Neural progenitor cell (in vitro differentiated cells): ENCODE results near the gene INSM1. TPM values are rescaled to one million over a fixed set of nuclear protein-coding genes. Genes with fewer than 3 reads are reported as not detected.

ENCODE experiments used
- DNase-seq: peaks from one replicate; pipeline ENCODE4 v3.0.0-alpha.2; 2016; ENCODE audit warnings: low spot score
- H2AFZ ChIP-seq: fragments of 200-600 bp; sonication (generic); replicated peaks from 2 replicates; pipeline ENCODE4 v1.6.1; 2016; ENCODE audit warnings: antibody characterized with exemption
- H3F3A ChIP-seq: fragments of 200-600 bp; sonication (generic); 2 replicates; pipeline ENCODE4 v1.6.1; 2016; ENCODE audit warnings: antibody characterized with exemption, low read depth
- H3K27ac ChIP-seq: fragments of 200-600 bp; sonication (generic); 2 replicates; pipeline ENCODE4 v1.5.1; 2016; ENCODE audit warnings: mild to moderate bottlenecking
- H3K27me3 ChIP-seq: fragments of 200-600 bp; sonication (generic); 2 replicates; pipeline ENCODE4 v1.6.1; 2016; ENCODE audit warnings: mild to moderate bottlenecking, moderate library complexity
- H3K36me3 ChIP-seq: fragments of 200-600 bp; sonication (generic); 2 replicates; pipeline ENCODE4 v1.5.1; 2016
- H3K4me1 ChIP-seq: fragments of 200-600 bp; sonication (generic); 2 replicates; pipeline ENCODE4 v1.6.1; 2016; ENCODE audit warnings: mixed run types
- H3K4me2 ChIP-seq: fragments of 200-600 bp; sonication (generic); 2 replicates; pipeline ENCODE4 v1.6.1; 2016
- H3K4me3 ChIP-seq: fragments of 200-600 bp; sonication (generic); 2 replicates; pipeline ENCODE4 v1.5.1; 2016
- H3K79me2 ChIP-seq: fragments of 200-600 bp; sonication (generic); 2 replicates; pipeline ENCODE4 v1.6.1; 2016; ENCODE audit warnings: low read depth
- H3K9ac ChIP-seq: fragments of 200-600 bp; sonication (generic); 2 replicates; pipeline ENCODE4 v1.6.1; 2016
- H3K9me3 ChIP-seq: fragments of 200-600 bp; sonication (generic); 2 replicates; pipeline ENCODE4 v1.5.1; 2016; ENCODE audit warnings: low read depth
- H4K20me1 ChIP-seq: fragments of 200-600 bp; sonication (generic); 2 replicates; pipeline ENCODE4 v1.6.1; 2016; ENCODE audit warnings: low read depth
- H3K27ac Mint-ChIP-seq: 3 replicates; pipeline ENCODE4 v1.8.0; 2021; ENCODE audit warnings: mixed read lengths
- H3K27me3 Mint-ChIP-seq: 2 replicates; pipeline ENCODE4 v1.8.0; 2022; ENCODE audit warnings: low read depth, mild to moderate bottlenecking, inconsistent platforms, moderate library complexity, mixed read lengths; ENCODE audit not compliant: insufficient read depth
- H3K36me3 Mint-ChIP-seq: 3 replicates; pipeline ENCODE4 v1.8.0; 2021; ENCODE audit warnings: mixed read lengths
- H3K4me1 Mint-ChIP-seq: 3 replicates; pipeline ENCODE4 v1.8.0; 2021; ENCODE audit warnings: mixed read lengths
- H3K4me3 Mint-ChIP-seq: 3 replicates; pipeline ENCODE4 v1.8.0; 2021; ENCODE audit warnings: mild to moderate bottlenecking, moderate library complexity, mixed read lengths
- H3K9me3 Mint-ChIP-seq: 3 replicates; pipeline ENCODE4 v1.8.0; 2020; ENCODE audit warnings: mixed read lengths
- EZH2 ChIP-seq: fragments of 200-600 bp; sonication (generic); IDR thresholded peaks from 2 replicates; pipeline ENCODE4 v1.6.1; 2017; ENCODE audit warnings: antibody characterized with exemption, mild to moderate bottlenecking, moderate library complexity
- EZH2phosphoT487 ChIP-seq: fragments of 200-600 bp; sonication (generic); IDR thresholded peaks from 2 replicates; pipeline ENCODE4 v1.6.1; 2017; ENCODE audit warnings: antibody characterized with exemption
- total RNA-seq: library from RNA; depleted of rRNA; stranded (reverse); fragments of >200 nt; gene quantifications from 2 replicates; pipeline ENCODE4 v1.2.3, GENCODE V29; 2015; ENCODE audit warnings: low replicate concordance
- TF ChIP-seq, protein P1 (sequence below): fragments of 200-600 bp; sonication (generic); IDR thresholded peaks from 2 replicates; pipeline ENCODE4 v1.5.1; 2017; ENCODE audit warnings: antibody characterized with exemption, mild to moderate bottlenecking

Gene INSM1
- total RNA-seq, 1 donor from 2014 or later: 0.41 TPM

DNA sequence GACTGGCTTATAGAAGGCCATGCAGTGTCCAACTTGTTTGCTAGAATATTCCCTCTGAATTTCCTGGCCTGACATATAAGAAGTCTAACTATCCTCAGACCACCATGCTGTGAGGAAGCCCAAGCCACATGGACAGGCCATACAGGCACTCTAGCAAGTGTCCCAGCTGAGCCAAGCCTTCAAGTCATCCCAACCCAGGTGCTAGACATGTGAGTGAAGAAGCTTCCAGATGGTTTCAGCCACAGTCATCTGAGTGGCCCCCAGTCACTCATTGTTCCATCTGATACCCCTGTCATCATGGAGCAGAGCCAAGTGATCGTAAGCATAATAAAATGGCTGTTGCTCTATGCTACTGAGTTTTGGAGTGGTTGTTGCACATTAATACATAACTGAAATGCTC is 46.0 kb upstream of the INSM1 start:
- no peak overlapping the region for H2AFZ ChIP-seq
- H4K20me1 ChIP-seq: no peaks in the 10 kb centered on the region
- Mint-ChIP-seq H3K4me1 (peaks cover 13% of the 10 kb centered on the region), H3K27me3 (peaks cover 18% of the 10 kb centered on the region), H3K4me3 (no peak overlapping the region), H3K27ac (no peak overlapping the region), H3K9me3 (peaks cover 7% of the 10 kb centered on the region), H3K36me3 (no peaks in the 10 kb centered on the region)
- no peak overlapping the region for H3K4me2 ChIP-seq
- no peaks in the 10 kb centered on the region for H3K79me2 ChIP-seq
- H3F3A ChIP-seq: peaks cover 4% of the 10 kb centered on the region
- no peak for DNase-seq
- H3K9me3 ChIP-seq: no peaks in the 10 kb centered on the region
- no peaks in the 10 kb centered on the region for H3K4me1 ChIP-seq
- no peaks in the 10 kb centered on the region for H3K27me3 ChIP-seq
- no peak overlapping the region for H3K4me3 ChIP-seq
- H3K9ac ChIP-seq: no peak overlapping the region
- no peaks in the 10 kb centered on the region for H3K36me3 ChIP-seq
- no peak overlapping the region for H3K27ac ChIP-seq
- TF ChIP-seq, protein P1, sequence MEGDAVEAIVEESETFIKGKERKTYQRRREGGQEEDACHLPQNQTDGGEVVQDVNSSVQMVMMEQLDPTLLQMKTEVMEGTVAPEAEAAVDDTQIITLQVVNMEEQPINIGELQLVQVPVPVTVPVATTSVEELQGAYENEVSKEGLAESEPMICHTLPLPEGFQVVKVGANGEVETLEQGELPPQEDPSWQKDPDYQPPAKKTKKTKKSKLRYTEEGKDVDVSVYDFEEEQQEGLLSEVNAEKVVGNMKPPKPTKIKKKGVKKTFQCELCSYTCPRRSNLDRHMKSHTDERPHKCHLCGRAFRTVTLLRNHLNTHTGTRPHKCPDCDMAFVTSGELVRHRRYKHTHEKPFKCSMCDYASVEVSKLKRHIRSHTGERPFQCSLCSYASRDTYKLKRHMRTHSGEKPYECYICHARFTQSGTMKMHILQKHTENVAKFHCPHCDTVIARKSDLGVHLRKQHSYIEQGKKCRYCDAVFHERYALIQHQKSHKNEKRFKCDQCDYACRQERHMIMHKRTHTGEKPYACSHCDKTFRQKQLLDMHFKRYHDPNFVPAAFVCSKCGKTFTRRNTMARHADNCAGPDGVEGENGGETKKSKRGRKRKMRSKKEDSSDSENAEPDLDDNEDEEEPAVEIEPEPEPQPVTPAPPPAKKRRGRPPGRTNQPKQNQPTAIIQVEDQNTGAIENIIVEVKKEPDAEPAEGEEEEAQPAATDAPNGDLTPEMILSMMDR: no peak
- TF ChIP-seq EZH2: no peak
- TF ChIP-seq EZH2phosphoT487: no peak

DNA sequence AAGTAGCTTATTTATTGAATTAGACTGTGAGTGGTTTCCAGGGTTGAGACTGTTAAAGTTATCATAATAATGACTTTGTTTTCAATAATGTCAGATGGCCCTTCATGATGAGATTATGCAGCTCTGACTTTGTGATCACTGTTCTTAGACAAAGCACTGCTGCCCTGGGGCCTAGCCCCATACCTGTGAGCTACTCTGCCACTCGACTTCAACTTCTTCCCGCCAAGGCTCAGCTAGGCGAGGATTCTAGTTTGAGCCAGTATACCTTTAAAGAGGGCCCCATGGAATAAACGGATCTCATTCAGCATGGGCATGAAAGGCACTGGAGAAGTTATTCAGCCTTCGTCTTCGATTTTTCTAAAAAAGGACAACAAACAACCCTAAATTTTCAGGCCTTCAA is 45.0 kb upstream of the INSM1 start:
- no peaks in the 10 kb centered on the region for H4K20me1 ChIP-seq
- Mint-ChIP-seq H3K36me3 (no peaks in the 10 kb centered on the region), H3K4me1 (peaks cover 4% of the 10 kb centered on the region), H3K27me3 (peaks cover 13% of the 10 kb centered on the region), H3K27ac (no peak overlapping the region), H3K4me3 (no peak overlapping the region), H3K9me3 (peaks cover 7% of the 10 kb centered on the region)
- TF ChIP-seq, protein P1: no peak
- TF ChIP-seq EZH2phosphoT487 (no peak), EZH2 (no peak)
- no peaks in the 10 kb centered on the region for H3K36me3 ChIP-seq
- DNase-seq: no peak
- H3K27ac ChIP-seq: no peak overlapping the region
- no peak overlapping the region for H2AFZ ChIP-seq
- H3K27me3 ChIP-seq: no peaks in the 10 kb centered on the region
- H3K4me3 ChIP-seq: no peak overlapping the region
- no peaks in the 10 kb centered on the region for H3K79me2 ChIP-seq
- H3K9me3 ChIP-seq: no peaks in the 10 kb centered on the region
- no peaks in the 10 kb centered on the region for H3K4me1 ChIP-seq
- peaks cover 4% of the 10 kb centered on the region for H3F3A ChIP-seq
- H3K9ac ChIP-seq: no peak overlapping the region
- H3K4me2 ChIP-seq: no peak overlapping the region

DNA sequence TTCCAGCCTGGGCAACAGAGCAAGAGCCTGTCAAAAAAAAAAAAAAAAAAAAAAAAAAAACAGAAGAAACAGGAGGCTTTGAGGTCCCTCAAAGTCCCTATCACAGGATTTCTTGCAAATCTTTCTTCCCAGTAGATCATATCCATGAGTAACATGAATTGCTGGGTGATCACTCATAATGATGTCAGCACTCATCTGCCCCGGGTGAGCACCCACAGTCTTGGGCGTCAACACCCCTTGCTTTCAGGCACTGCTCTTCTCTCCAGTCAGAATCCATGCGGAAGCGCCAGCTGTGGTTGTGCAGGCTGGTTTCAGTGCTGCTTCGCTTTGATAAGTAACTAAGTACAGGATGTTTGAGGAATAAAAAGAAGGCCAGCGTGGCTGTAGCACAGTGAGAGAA is 40.2 kb upstream of the INSM1 start:
- H3K4me1 Mint-ChIP-seq: peaks cover 5% of the 10 kb centered on the region
- no peak overlapping the region for H3K27ac Mint-ChIP-seq
- no peaks in the 10 kb centered on the region for H3K9me3 ChIP-seq

More for the DNA sequence above, 40.2 kb upstream of the INSM1 start:
- H2AFZ ChIP-seq: no peak overlapping the region
- peaks cover 5% of the 10 kb centered on the region for H3K4me1 ChIP-seq
- no peak for DNase-seq
- no peaks in the 10 kb centered on the region for H3K79me2 ChIP-seq
- peaks cover 3% of the 10 kb centered on the region for H3K9me3 Mint-ChIP-seq
- no peaks in the 10 kb centered on the region for H4K20me1 ChIP-seq
- no peak overlapping the region for H3K4me3 ChIP-seq
- H3K4me3 Mint-ChIP-seq: no peak overlapping the region
- H3K4me2 ChIP-seq: no peak overlapping the region
- no peak overlapping the region for H3K27ac ChIP-seq
- no peaks in the 10 kb centered on the region for H3K27me3 ChIP-seq
- no peaks in the 10 kb centered on the region for H3K36me3 Mint-ChIP-seq
- H3F3A ChIP-seq: no peaks in the 10 kb centered on the region
- peaks cover 4% of the 10 kb centered on the region for H3K27me3 Mint-ChIP-seq
- H3K36me3 ChIP-seq: no peaks in the 10 kb centered on the region
- TF ChIP-seq, protein P1: no peak
- TF ChIP-seq EZH2phosphoT487 (no peak), EZH2 (no peak)
- H3K9ac ChIP-seq: no peak overlapping the region
